ENCODE data around the gene CUTC.
"Not testable (repeated sequence)": the region's sequence is repeated elsewhere in the genome, so short reads cannot be mapped to it uniquely, and the experiment has no call there.

Gene CUTC

GRCh38 chr10:99742254-99742653, 10.2 kb downstream of the CUTC start:
- no peak for DNase-seq (ENCODE audit: low read depth)
- TF ChIP-seq CTCF (IDR thresholded peaks at IDR 0.05; ENCODE audit: low read length, missing control alignments), result no peak
- no peak overlapping the region for H3K4me3 ChIP-seq (replicated peaks; ENCODE audit: low read depth, low read length)

- no peak for DNase-seq (ENCODE audit: low read depth)
- no peak for TF ChIP-seq CTCF (IDR thresholded peaks at IDR 0.05; ENCODE audit: low read length, missing control alignments)
- H3K4me3 ChIP-seq (replicated peaks; ENCODE audit: low read depth, low read length), result no peak overlapping the region
These were observed 10.7 kb downstream of the CUTC start for GRCh38 chr10:99742701-99743100.

GRCh38 chr10:99743841-99744240, 11.8 kb downstream of the CUTC start:
- H3K4me3 ChIP-seq (replicated peaks; ENCODE audit: low read depth, low read length), result no peak overlapping the region
- TF ChIP-seq CTCF (IDR thresholded peaks at IDR 0.05; ENCODE audit: low read length, missing control alignments), result no peak
- DNase-seq (ENCODE audit: low read depth), result no peak

GRCh38 chr10:99746166-99746565, 14.1 kb downstream of the CUTC start:
- H3K4me3 ChIP-seq (replicated peaks; ENCODE audit: low read depth, low read length); DNase-seq (ENCODE audit: low read depth): not testable (repeated sequence)

GRCh38 chr10:99748823-99749451, 16.9 kb downstream of the CUTC start:
- TF ChIP-seq CTCF (IDR thresholded peaks at IDR 0.05; ENCODE audit: low read length, missing control alignments), result no peak
- DNase-seq (ENCODE audit: low read depth), result no peak
- no peak overlapping the region for H3K4me3 ChIP-seq (replicated peaks; ENCODE audit: low read depth, low read length)

- no peak for TF ChIP-seq CTCF (IDR thresholded peaks at IDR 0.05; ENCODE audit: low read length, missing control alignments)
These were observed 18.6 kb downstream of the CUTC start for GRCh38 chr10:99750641-99751040.

GRCh38 chr10:99754670-99755069, 22.6 kb downstream of the CUTC start:
- no peak overlapping the region for H3K4me3 ChIP-seq (replicated peaks; ENCODE audit: low read depth, low read length)
- no peak for DNase-seq (ENCODE audit: low read depth)

More at GRCh38 chr10:99750641-99751040, 18.6 kb downstream of the CUTC start:
- no peak overlapping the region for H3K4me3 ChIP-seq (replicated peaks; ENCODE audit: low read depth, low read length)
- no peak for DNase-seq (ENCODE audit: low read depth)

More at GRCh38 chr10:99754670-99755069, 22.6 kb downstream of the CUTC start:
- TF ChIP-seq CTCF (IDR thresholded peaks at IDR 0.05; ENCODE audit: low read length, missing control alignments), result no peak

Data from fibroblast of pulmonary artery (primary cell).